ENCODE results near the gene KCNA5. TPM values are rescaled to one million over a fixed set of nuclear protein-coding genes. Genes with fewer than 3 reads are reported as not detected.

Gene KCNA5
- total and polyA plus RNA-seq, 2 of the 13 experiments (the other 11 are each of a cell fraction or from before 2014, with no cell fraction given), result not detected

- no peak for TF ChIP-seq JUN (CRISPR knock-in tag; IDR thresholded peaks at IDR 0.05)
Measured at GRCh38 chr12:5047729-5048128, 4.0 kb downstream of the KCNA5 start (continued).

- no peaks in the 10 kb centered on the region for H3K36me3 ChIP-seq (replicated peaks in 1 of 2; ENCODE audit: control insufficient read depth in 1 of 2, insufficient read depth in 2 of 2, low read length in 2 of 2)
- no peak overlapping the region for H3K4me2 ChIP-seq (ENCODE audit: low read depth, low read length)
- no TSS peak for BruUV-seq (replicated peaks)
- no peaks in the 10 kb centered on the region for H3K9me3 ChIP-seq (ENCODE audit: low read length)
- intact Hi-C loops (cut with micrococcal nuclease; ENCODE audit: unreplicated experiment) (no loop called here), in situ Hi-C loops (cut with HindIII; ENCODE audit: extremely low pct_ligation_motif_present, low pct_unique_long_range_greater_than_20kb) (no loop called here)
- ATAC-seq, result no peak
- no peak for DNase-seq (ENCODE audit: low spot score)
- no peak overlapping the region for H3K27ac ChIP-seq (ENCODE audit: extremely low read length, insufficient read depth, low read length)
- H2AFZ ChIP-seq (ENCODE audit: low read length), result no peak overlapping the region
- H4K20me1 ChIP-seq (ENCODE audit: insufficient read depth, low read length), result no peaks in the 10 kb centered on the region
- H3K27me3 ChIP-seq (ENCODE audit: control insufficient read depth in 1 of 2, insufficient read depth in 2 of 2, low read length in 2 of 2), result peaks cover 1 to 22% of the 10 kb centered on the region in 2 experiments; a peak in 2 of 5 replicates
- no peak for FAIRE-seq
- H3K4me3 ChIP-seq (replicated peaks in 1 of 3; ENCODE audit: insufficient read depth in 1 of 3, low read depth in 2 of 3, low read length in 3 of 3), result no peak overlapping the region
- no peaks in the 10 kb centered on the region for H3K79me2 ChIP-seq (ENCODE audit: insufficient read depth, low read length)
- no peak overlapping the region for H3K9ac ChIP-seq (ENCODE audit: insufficient read depth, low read depth, low read length)
- POLR2A ChIA-PET, result no interaction called here
- peaks cover 13% of the 10 kb centered on the region for H3K4me1 ChIP-seq (ENCODE audit: insufficient read depth, low read length)
- CTCF ChIA-PET (ENCODE audit: low intra/inter-chr PET ratio, low total read pairs), result no interaction called here
- WGBS (ENCODE audit: low lambda C conversion rate), result 11% methylated on average over 3 of the region's 3 CpGs
- no peak for TF ChIP-seq HMG20A (CRISPR knock-in tag; IDR thresholded peaks at IDR 0.05; ENCODE audit: borderline replicate concordance)
- TF ChIP-seq ZBTB8A (CRISPR knock-in tag; IDR thresholded peaks at IDR 0.05; ENCODE audit: borderline replicate concordance, low read depth), result no peak
- no peak for TF ChIP-seq ZNF768 (CRISPR knock-in tag; IDR thresholded peaks at IDR 0.05)
- TF ChIP-seq ZNF292 (CRISPR knock-in tag; IDR thresholded peaks at IDR 0.05; ENCODE audit: borderline replicate concordance, low read depth), result no peak
- no peak for TF ChIP-seq ZNF225 (CRISPR knock-in tag; IDR thresholded peaks at IDR 0.05)
- TF ChIP-seq HOXA5 (CRISPR knock-in tag; IDR thresholded peaks at IDR 0.05), result no peak
- no peak for TF ChIP-seq ZNF770 (CRISPR knock-in tag; IDR thresholded peaks at IDR 0.05)
- TF ChIP-seq GLI4 (CRISPR knock-in tag; IDR thresholded peaks at IDR 0.05; ENCODE audit: borderline replicate concordance), result no peak
- no peak for TF ChIP-seq TRIM22 (IDR thresholded peaks at IDR 0.05)
- TF ChIP-seq STAG1 (CRISPR knock-in tag; IDR thresholded peaks at IDR 0.05), result no peak
- no peak for TF ChIP-seq ZNF740 (CRISPR knock-in tag; IDR thresholded peaks at IDR 0.05)
- no peak for TF ChIP-seq HNRNPK (IDR thresholded peaks at IDR 0.05; ENCODE audit: low read depth, low read length, poor library complexity, severe bottlenecking)
- TF ChIP-seq UBTF (CRISPR knock-in tag; IDR thresholded peaks at IDR 0.05), result no peak
- no peak for TF ChIP-seq ZSCAN30 (CRISPR knock-in tag; IDR thresholded peaks at IDR 0.05)
- no peak for TF ChIP-seq ZNF724P (CRISPR knock-in tag; IDR thresholded peaks at IDR 0.05; ENCODE audit: borderline replicate concordance)
- no peak for TF ChIP-seq SRSF9 (IDR thresholded peaks at IDR 0.05; ENCODE audit: borderline replicate concordance, insufficient read depth, low read depth, low read length, poor library complexity, severe bottlenecking)
Measured at GRCh38 chr12:5050542-5050941, 6.9 kb downstream of the KCNA5 start.

Data from HepG2 (cell line).